Osteocyte (in vitro differentiated cells): ENCODE results near the gene PRRC2B. TPM values are rescaled to one million over a fixed set of nuclear protein-coding genes. Genes with fewer than 3 reads are reported as not detected.

Experiments used
- DNase-seq: peaks from one replicate; pipeline ENCODE4 v3.0.0; 2021; ENCODE audit warnings: mixed read lengths; ENCODE audit not compliant: unreplicated experiment; ENCODE audit errors: extremely low spot score
- H3K27ac Mint-ChIP-seq: one replicate; pipeline ENCODE4 v1.8.0; 2021; ENCODE audit warnings: mild to moderate bottlenecking, mixed read lengths; ENCODE audit not compliant: unreplicated experiment
- H3K27me3 Mint-ChIP-seq: one replicate; pipeline ENCODE4 v1.8.0; 2021; ENCODE audit warnings: mixed read lengths; ENCODE audit not compliant: unreplicated experiment
- H3K36me3 Mint-ChIP-seq: one replicate; pipeline ENCODE4 v1.8.0; 2021; ENCODE audit warnings: mixed read lengths; ENCODE audit not compliant: unreplicated experiment
- H3K4me1 Mint-ChIP-seq: one replicate; pipeline ENCODE4 v1.8.0; 2021; ENCODE audit warnings: mixed read lengths; ENCODE audit not compliant: unreplicated experiment
- H3K4me3 Mint-ChIP-seq: one replicate; pipeline ENCODE4 v1.8.0; 2021; ENCODE audit warnings: mild to moderate bottlenecking, moderate library complexity, mixed read lengths; ENCODE audit not compliant: unreplicated experiment
- H3K9me3 Mint-ChIP-seq: one replicate; pipeline ENCODE4 v1.8.0; 2021; ENCODE audit warnings: mixed read lengths; ENCODE audit not compliant: unreplicated experiment
- CTCF ChIP-seq: fragments of 200-600 bp; sonication (generic); IDR thresholded peaks from 2 replicates; pipeline ENCODE4 v1.5.0; 2021; ENCODE audit warnings: antibody characterized with exemption, mild to moderate bottlenecking, moderate library complexity
- total RNA-seq: library from RNA; stranded (reverse); gene quantifications from 2 replicates; pipeline ENCODE4 v1.2.1, GENCODE V29; 2021

The PRRC2B gene
- total RNA-seq, 1 donor from 2014 or later = 290 TPM

DNA sequence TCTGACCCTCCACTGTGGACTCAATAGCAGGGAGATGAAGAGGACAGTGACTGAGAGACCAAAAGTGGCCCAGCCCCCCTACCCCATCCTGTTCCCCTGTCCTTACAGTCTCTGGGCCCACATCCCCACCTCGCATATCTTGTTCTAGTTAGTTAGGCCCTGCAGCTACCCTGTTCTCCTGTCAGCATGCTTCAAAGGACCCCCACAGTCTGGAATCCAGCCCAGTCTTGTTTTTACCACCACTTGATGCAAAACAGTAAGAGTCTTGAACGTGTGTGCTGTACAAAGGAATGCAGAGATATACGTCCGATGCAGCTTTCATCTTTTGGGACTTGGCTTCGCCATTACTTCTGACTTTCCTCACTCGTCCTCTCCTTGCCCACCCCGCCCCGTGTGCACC, 96.6 kb downstream of the PRRC2B start:
- Mint-ChIP-seq H3K27me3 (no peaks in the 10 kb centered on the region), H3K9me3 (no peaks in the 10 kb centered on the region), H3K27ac (no peak overlapping the region), H3K36me3 (peaks cover 56% of the 10 kb centered on the region), H3K4me3 (no peak overlapping the region), H3K4me1 (no peaks in the 10 kb centered on the region)
- no peak for TF ChIP-seq CTCF
- no peak for DNase-seq

GRCh38 chr9:131491001-131491710, 97.3 kb downstream of the PRRC2B start:
- DNase-seq = no peak
- no peaks in the 10 kb centered on the region for H3K4me1 Mint-ChIP-seq
- H3K27me3 Mint-ChIP-seq = no peaks in the 10 kb centered on the region
- no peak overlapping the region for H3K4me3 Mint-ChIP-seq
- H3K9me3 Mint-ChIP-seq = no peaks in the 10 kb centered on the region
- no peak overlapping the region for H3K27ac Mint-ChIP-seq
- peaks cover 53% of the 10 kb centered on the region for H3K36me3 Mint-ChIP-seq
- TF ChIP-seq CTCF = no peak

DNA sequence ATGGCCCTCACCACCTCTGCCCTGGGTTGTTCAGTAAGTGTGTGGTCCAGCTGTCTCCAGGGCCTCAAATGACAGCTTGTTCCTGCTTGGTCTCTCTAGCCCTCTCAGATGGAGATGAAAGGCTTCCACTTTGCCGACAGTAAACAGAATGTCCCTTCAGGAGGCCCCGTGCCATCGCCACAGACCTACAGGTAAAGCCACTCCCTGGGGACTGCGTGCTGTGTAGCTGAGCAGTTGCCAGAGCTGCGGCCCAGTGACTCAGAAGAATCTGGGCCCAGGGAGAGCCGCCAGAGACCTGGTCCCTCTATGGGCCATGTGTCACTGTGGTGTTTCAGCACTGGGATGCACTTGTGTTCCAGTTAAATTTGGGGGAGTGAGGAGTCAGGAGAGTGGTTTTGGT, 98.2 kb downstream of the PRRC2B start:
- Mint-ChIP-seq H3K4me3 (no peak overlapping the region), H3K9me3 (no peaks in the 10 kb centered on the region), H3K36me3 (peaks cover 55% of the 10 kb centered on the region), H3K27me3 (no peaks in the 10 kb centered on the region), H3K4me1 (no peaks in the 10 kb centered on the region), H3K27ac (no peak overlapping the region)
- no peak for TF ChIP-seq CTCF
- no peak for DNase-seq

- Mint-ChIP-seq H3K27ac (no peak overlapping the region), H3K36me3 (peaks cover 48% of the 10 kb centered on the region), H3K4me3 (no peak overlapping the region), H3K27me3 (no peaks in the 10 kb centered on the region), H3K4me1 (no peaks in the 10 kb centered on the region), H3K9me3 (no peaks in the 10 kb centered on the region)
- no peak for TF ChIP-seq CTCF
- DNase-seq = no peak
These were observed 100.5 kb downstream of the PRRC2B start for GRCh38 chr9:131494296-131494870.

DNA sequence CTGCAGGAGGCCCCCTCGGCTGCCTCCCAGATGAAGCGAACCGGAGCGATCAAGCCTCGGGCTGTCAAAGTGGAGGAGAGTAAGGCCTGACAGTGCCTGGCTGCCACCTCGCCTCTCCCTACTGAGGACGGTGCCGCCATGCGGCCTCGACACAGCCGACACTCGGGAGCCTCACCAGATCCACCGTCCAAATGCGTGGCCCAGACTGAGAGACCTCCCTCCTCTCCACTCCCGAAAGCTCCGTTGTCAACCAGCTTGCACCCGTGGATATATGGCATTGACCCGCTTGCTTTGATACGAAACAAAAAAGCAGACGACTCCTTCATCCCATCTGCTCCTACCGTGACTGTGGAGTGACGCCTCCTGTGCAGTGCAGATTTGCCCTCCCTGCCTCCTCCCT, 101.9 kb downstream of the PRRC2B start:
- H3K4me3 Mint-ChIP-seq = no peak overlapping the region
- H3K36me3 Mint-ChIP-seq = peaks cover 40% of the 10 kb centered on the region
- no peaks in the 10 kb centered on the region for H3K9me3 Mint-ChIP-seq
- peaks cover 2% of the 10 kb centered on the region for H3K4me1 Mint-ChIP-seq
- DNase-seq = no peak
- TF ChIP-seq CTCF = no peak
- H3K27me3 Mint-ChIP-seq = no peaks in the 10 kb centered on the region
- H3K27ac Mint-ChIP-seq = no peak overlapping the region
